Esophagus squamous epithelium (tissue), 4 donors: Measurements from ENCODE around the gene PLA1A.
"Not testable (repeated sequence)": the region's sequence is repeated elsewhere in the genome, so short reads cannot be mapped to it uniquely, and the experiment has no call there.

ENCODE experiments used
- CTCF ChIP-seq, 6 experiments: fragments of 450-650 bp in 4 of 6; fragments of 200-600 bp in 2 of 6; sonication (generic) in 2 of 6; IDR thresholded peaks; one replicate each; pipeline ENCODE4 v1.5.1; 2016 to 2019; ENCODE audit warnings: antibody characterized with exemption in 6 of 6, mild to moderate bottlenecking in 4 of 6, moderate library complexity in 4 of 6
- POLR2A ChIP-seq, 4 donors: fragments of 450-650 bp; IDR thresholded peaks; one replicate each; pipeline ENCODE4 v1.6.1; 2017; ENCODE audit warnings: antibody characterized with exemption in 4 of 4, mild to moderate bottlenecking in 4 of 4, moderate library complexity in 3 of 4

- not testable (repeated sequence) for TF ChIP-seq CTCF, POLR2A (IDR thresholded peaks at IDR 0.05)
Measured at GRCh38 chr3:119563334-119563733, 34.4 kb upstream of the PLA1A start.
